Stimulated activated CD4-positive, alpha-beta T cell treated with anti-CD3 and anti-CD28 coated beads, Interleukin-15, amount 100 ng/mL, for 1 hour (primary cell): ENCODE measurements around the gene EDC3.
A peak's percentile ranks its signal among the peaks of the same experiment; 100 is the strongest.
"Not testable (repeated sequence)": the region's sequence is repeated elsewhere in the genome, so short reads cannot be mapped to it uniquely, and the experiment has no call there.

Source experiments
- DNase-seq, 2 donors: peaks; one replicate each; pipeline ENCODE4 v3.0.0-alpha.2; 2020; ENCODE audit warnings: low read depth in 1 of 2, low spot score in 1 of 2

EDC3 gene

GRCh38 chr15:74653426-74654102 lies 42.3 kb downstream of the EDC3 start:
- DNase-seq = no peak

- no peak for DNase-seq
Observed at GRCh38 chr15:74651242-74651741, 44.5 kb downstream of the EDC3 start.

- no peak for DNase-seq
Observed at GRCh38 chr15:74648051-74648842, 47.6 kb downstream of the EDC3 start.

DNA sequence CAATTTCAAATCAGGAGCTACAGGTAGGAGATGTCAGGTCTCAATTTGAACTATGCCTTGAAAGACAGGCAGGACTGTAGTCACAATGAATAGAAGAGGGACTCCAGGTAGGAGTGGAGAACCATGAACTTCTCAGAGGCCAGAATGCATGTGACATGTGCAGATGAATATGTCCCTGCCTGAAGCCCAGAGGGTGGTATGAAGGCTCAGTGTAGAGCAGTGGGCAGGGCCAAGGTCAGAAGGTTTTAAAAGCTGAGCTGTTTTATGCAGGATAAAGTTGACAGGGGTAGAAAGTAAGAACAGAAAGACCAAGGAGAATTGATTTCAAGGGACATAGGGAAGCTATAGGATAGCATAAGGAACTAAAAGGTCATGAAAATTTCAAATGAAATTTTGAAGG lies 49.3 kb downstream of the EDC3 start:
- DNase-seq = no peak

DNA sequence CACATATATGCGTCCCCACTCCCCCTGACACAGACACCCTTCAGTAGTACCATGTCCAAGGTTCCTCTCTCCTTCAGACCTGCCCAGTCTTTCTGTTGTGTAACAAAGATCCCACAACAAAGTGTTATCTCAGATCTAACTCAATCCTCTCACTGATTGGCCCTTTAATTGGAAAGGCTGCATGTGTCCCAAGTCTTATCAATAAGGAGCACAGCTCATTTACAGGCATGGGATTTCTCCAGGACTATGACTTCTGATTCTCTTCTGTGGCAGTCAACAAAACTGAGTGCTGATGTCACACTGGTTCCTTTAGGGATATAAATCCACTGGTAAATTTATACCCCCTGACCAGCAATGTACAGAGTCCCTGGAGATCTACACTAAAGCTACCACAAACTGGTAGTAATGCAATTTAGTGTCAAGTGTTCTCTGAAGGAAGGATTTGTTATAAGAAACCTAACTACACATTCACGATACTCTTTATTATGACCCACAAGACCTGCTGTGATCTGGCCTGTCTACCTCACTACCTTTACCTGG lies 52.1 kb downstream of the EDC3 start:
- DNase-seq = no peak

DNA sequence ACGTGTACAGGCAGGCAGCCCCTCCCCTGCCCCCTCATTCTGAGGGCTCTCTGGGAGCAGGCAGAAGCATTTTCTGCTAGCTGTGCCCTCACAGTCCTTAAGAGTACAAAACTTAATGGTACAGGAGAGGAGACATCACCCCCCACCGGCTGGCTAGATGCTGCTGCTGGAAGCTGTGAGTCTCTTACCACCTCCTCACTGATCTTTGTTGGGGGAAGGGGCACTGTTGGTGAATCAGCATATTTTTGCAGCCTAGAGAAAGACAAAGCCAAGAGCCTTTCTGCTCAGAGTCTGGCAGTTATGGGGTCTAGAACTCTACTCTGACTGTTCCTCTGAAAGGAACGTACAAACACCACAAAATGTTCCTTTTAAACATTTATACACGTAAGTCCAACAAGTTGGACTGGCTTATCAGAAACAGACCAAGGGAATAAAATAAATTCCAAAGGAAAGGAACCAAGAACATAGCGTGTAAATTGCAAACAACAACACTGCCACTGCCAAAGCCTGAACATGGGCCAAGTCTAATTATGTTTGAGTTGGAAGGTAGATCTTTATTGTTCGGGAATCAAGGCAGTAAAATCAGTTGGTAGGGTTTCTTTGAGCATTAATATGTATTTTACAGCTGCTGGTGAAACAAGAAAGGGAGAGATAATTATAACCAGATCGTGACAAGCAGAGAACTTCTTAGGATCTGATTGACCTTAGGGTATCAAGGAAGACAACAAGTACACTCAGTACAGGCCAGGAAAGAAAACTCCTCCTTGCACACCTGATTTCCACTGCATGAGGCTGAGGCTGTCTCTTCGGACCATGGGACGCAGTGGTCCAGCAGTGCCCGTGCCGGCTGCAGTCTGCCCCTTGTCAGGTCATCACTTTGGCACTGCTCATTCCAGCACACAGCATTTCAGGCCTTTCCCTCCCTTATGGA lies 52.8 kb downstream of the EDC3 start:
- no peak for DNase-seq

GRCh38 chr15:74642348-74642733 lies 53.5 kb downstream of the EDC3 start:
- DNase-seq = no peak

- DNase-seq = no peak
Observed at GRCh38 chr15:74641151-74641550, 54.7 kb downstream of the EDC3 start.

- no peak for DNase-seq
Observed at GRCh38 chr15:74636984-74637383, 58.8 kb downstream of the EDC3 start.

- DNase-seq = peak; percentile 55 to 60
Observed at GRCh38 chr15:74635228-74635627, 60.6 kb downstream of the EDC3 start.

- DNase-seq = no peak
Observed at GRCh38 chr15:74633781-74634180, 62.0 kb downstream of the EDC3 start.

- no peak for DNase-seq
Observed at GRCh38 chr15:74632601-74633000, 63.2 kb downstream of the EDC3 start.

DNA sequence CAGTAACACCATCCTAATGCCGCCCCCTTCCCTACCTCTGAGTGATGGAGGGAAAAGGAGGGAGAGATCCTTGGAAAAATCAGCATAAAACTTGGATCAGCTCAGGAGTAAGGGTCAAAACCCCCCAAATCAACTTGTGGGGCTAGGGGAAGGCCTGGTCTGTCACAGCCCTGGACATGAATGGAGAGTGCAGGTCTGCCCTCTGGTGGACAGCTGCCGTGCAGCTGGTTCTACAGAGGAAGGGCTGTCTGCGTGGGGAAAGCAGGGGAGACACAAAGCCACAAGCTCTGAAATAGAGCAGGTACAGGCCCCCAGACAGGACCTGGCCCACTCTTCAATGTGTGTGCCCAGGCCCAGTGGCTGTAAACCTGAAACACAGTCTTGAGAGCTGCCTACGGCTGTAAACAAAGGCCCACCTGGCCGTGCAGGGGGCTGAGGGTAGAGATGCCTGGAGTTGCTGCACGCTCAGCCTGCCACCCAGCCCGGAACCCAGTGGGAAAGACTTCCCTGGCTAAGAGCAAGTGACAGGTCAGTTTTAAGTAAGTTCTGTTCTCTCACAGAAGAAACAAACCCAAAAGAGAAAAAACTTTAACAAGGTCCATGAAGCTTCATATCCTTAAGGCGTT lies 63.8 kb downstream of the EDC3 start:
- DNase-seq = peak in 1 of 2 donors; percentile 46

DNA sequence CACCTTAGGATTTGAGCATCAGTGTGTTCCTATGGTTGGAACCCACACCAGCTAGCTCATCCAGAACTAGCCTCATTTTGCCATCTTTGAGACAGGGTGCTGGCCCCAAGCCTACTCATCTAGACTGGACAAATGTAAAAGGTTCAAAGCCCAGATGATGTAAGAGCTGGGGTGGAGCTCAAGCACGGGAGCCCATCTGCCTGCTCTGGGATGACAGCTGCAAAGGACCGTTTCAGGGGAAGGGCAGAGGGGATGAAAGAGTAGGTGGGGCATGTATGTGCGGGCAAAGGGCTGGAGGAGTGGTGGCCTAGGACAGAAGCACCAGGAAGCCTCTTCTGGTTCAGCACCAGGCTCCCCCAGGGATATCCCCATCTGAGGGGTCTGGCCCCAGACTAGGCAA lies 64.4 kb downstream of the EDC3 start:
- no peak for DNase-seq

DNA sequence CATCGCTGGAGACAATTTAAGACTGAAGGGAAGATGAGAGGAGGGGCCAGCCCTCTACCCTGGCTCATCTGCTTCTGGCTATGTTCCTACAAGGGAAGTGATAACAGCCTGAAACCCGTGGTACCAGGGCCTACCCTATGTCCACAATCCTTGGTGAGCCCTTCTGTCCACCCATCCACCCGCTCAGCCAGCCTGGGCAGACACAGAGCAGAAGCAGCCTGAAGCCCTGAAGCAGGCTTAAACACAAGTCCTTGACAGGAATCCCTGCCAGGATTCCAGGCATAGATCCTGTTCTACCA lies 64.8 kb downstream of the EDC3 start:
- DNase-seq = no peak

GRCh38 chr15:74630284-74631086 lies 65.3 kb downstream of the EDC3 start:
- DNase-seq = no peak

DNA sequence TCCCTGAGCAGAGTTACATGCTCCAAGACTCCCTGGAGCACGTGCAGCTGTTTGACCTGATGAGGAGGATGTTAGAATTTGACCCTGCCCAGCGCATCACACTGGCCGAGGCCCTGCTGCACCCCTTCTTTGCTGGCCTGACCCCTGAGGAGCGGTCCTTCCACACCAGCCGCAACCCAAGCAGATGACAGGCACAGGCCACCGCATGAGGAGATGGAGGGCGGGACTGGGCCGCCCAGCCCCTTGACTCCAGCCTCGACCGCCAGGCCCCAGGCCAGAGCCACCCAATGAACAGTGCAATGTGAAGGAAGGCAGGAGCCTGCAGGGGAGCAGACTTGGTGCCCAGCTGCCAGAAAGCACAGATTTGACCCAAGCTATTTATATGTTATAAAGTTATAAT lies 66.1 kb downstream of the EDC3 start:
- not testable (repeated sequence) for DNase-seq

- no peak for DNase-seq
Observed at GRCh38 chr15:74628949-74629348, 66.9 kb downstream of the EDC3 start.

GRCh38 chr15:74628199-74628598 lies 67.6 kb downstream of the EDC3 start:
- DNase-seq = no peak

DNA sequence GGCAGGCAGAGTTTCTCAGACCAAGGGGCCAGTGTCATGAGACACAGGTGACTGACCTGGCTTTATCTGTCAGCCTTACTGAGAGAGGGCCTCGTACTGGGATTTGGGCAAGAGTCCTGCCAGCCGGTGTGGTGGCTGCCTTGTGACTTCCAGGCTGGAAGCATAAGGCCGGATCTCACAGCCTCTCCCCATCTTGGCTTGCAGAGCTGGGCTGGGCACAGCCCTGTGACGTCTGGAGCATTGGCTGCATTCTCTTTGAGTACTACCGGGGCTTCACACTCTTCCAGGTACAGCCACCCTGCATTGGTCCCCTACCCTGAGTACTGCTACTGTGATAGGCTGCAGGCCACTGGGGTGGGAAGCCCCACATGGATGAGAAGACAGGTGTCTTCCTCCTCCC lies 68.1 kb downstream of the EDC3 start:
- DNase-seq = no peak
